ENCODE results near the gene GAB2. TPM values are rescaled to one million over a fixed set of nuclear protein-coding genes. Genes with fewer than 3 reads are reported as not detected.

Gene GAB2
- total RNA-seq, 1 donor from 2014 or later = 10.4 TPM

DNA sequence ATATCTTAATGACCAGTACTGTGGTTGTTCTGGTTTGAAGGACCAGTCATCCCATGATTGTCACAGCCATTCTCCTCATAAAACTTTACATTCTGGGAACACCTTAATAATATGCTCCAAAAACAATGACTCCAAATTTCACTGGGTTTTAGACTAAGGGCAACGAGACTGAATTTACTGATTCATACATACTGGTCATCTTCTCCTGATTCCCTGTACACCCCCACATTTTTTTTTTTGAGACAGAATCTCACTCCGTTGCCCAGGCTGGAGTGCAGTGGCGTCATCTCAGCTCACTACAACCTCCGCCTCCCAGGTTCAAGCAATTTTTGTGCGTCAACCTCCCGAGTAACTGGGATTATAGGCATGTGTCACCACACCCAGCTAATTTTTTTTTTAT, 78.9 kb downstream of the GAB2 start:
- H3K9me3 ChIP-seq (ENCODE audit: control insufficient read depth in 3 of 3, low read length in 3 of 3) = peaks cover 0 to 3% (median 0%) of the 10 kb centered on the region in 3 donors
- H3K36me3 ChIP-seq (ENCODE audit: control insufficient read depth in 3 of 3, insufficient read depth in 3 of 3, low read length in 3 of 3) = no peaks in the 10 kb centered on the region
- no peaks in the 10 kb centered on the region for H3K4me1 ChIP-seq (ENCODE audit: control insufficient read depth in 3 of 3, insufficient read depth in 3 of 3, low read length in 3 of 3)
- H3K27me3 ChIP-seq (ENCODE audit: control insufficient read depth in 3 of 3, insufficient read depth in 3 of 3, low read length in 3 of 3) = no peaks in the 10 kb centered on the region
- no peak overlapping the region for H3K9ac ChIP-seq (ENCODE audit: low read depth in 1 of 3, low read length in 3 of 3)
- H3K4me3 ChIP-seq (ENCODE audit: low read length in 3 of 3) = no peak overlapping the region
- no peak overlapping the region for H3K27ac ChIP-seq (ENCODE audit: low read depth, low read length)

DNA sequence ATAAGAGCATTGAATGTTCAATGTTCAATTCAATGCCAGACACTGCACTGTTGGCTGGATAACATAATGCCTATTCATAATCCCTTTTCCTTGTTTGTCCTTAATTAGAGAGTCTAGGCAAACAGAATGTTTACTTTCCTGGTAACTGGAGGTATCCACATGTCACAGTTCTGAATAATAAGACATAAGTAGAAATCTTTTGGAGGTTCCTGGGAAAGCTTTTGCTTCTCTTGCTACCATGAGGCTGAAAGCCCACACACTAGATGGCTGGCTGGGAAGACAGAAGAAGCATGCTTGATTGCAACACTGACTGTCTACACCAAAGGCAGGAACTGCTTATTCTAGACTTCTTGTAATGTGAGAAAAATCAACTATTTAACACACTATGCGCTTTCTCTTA, 79.5 kb downstream of the GAB2 start:
- H3K27ac ChIP-seq (ENCODE audit: low read depth, low read length) = no peak overlapping the region
- no peaks in the 10 kb centered on the region for H3K4me1 ChIP-seq (ENCODE audit: control insufficient read depth in 3 of 3, insufficient read depth in 3 of 3, low read length in 3 of 3)
- H3K9ac ChIP-seq (ENCODE audit: low read depth in 1 of 3, low read length in 3 of 3) = no peak overlapping the region
- H3K36me3 ChIP-seq (ENCODE audit: control insufficient read depth in 3 of 3, insufficient read depth in 3 of 3, low read length in 3 of 3) = no peaks in the 10 kb centered on the region
- H3K4me3 ChIP-seq (ENCODE audit: low read length in 3 of 3) = no peak overlapping the region
- no peaks in the 10 kb centered on the region for H3K27me3 ChIP-seq (ENCODE audit: control insufficient read depth in 3 of 3, insufficient read depth in 3 of 3, low read length in 3 of 3)
- peaks cover 0 to 3% (median 0%) of the 10 kb centered on the region in 3 donors for H3K9me3 ChIP-seq (ENCODE audit: control insufficient read depth in 3 of 3, low read length in 3 of 3)

DNA sequence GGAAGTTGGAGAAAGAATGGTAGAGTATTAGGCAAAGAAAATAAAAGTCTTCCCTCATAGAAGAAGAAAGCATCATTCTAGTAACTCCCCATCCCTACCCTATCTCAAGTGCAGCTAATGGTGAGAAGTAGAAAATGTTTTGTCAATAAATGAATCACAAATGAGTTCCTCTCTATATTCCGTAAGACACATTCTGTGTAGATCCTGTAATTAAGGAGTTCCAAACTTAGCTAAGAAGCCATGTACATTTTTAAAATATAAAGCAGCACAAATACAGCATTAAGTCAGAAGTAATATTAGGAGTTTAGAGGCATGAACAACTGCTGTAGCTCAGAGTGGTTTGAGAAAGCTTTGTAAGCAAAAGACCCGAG, 80.1 kb downstream of the GAB2 start:
- H3K27ac ChIP-seq (ENCODE audit: low read depth, low read length) = no peak overlapping the region
- H3K9ac ChIP-seq (ENCODE audit: low read depth in 1 of 3, low read length in 3 of 3) = no peak overlapping the region
- H3K36me3 ChIP-seq (ENCODE audit: control insufficient read depth in 3 of 3, insufficient read depth in 3 of 3, low read length in 3 of 3) = no peaks in the 10 kb centered on the region
- no peak overlapping the region for H3K4me3 ChIP-seq (ENCODE audit: low read length in 3 of 3)
- no peaks in the 10 kb centered on the region for H3K4me1 ChIP-seq (ENCODE audit: control insufficient read depth in 3 of 3, insufficient read depth in 3 of 3, low read length in 3 of 3)
- H3K27me3 ChIP-seq (ENCODE audit: control insufficient read depth in 3 of 3, insufficient read depth in 3 of 3, low read length in 3 of 3) = no peaks in the 10 kb centered on the region
- peaks cover 0 to 3% (median 0%) of the 10 kb centered on the region in 3 donors for H3K9me3 ChIP-seq (ENCODE audit: control insufficient read depth in 3 of 3, low read length in 3 of 3)

DNA sequence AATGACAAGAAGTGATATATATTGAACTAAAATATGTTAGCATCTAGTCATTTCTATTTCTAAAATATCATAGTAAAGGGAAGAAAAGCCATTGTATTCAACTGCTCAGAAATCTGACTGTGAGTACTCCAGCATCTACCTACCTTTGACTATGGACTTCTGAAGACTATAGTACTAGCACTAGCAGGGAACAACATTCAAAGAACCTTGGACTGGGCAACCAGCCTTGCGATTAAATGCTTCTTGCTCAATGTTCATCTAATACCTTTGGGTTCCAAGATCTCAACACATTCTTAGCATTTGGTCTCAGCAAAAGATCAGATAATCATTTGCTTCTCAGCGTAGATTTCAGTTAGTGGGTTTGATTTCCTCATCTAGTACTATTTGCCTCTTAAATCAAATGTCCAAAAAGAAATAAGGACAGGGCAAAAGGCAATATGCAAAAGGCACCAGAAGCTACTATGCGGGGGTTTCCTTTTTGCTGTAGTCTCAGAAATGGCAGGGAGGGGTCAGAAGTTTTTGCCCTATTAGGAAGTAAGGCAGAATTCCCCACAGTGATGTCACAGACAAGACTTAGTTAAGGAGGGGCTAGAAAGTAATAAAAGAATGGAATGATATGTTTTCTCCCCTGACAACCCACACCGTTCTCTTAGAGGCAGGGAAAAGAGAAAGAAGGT, 80.6 kb downstream of the GAB2 start:
- Histone ChIP-seq H3K36me3 (ENCODE audit: control insufficient read depth in 3 of 3, insufficient read depth in 3 of 3, low read length in 3 of 3) (no peaks in the 10 kb centered on the region), H3K9ac (ENCODE audit: low read depth in 1 of 3, low read length in 3 of 3) (no peak overlapping the region), H3K4me1 (ENCODE audit: control insufficient read depth in 3 of 3, insufficient read depth in 3 of 3, low read length in 3 of 3) (no peaks in the 10 kb centered on the region), H3K27me3 (ENCODE audit: control insufficient read depth in 3 of 3, insufficient read depth in 3 of 3, low read length in 3 of 3) (no peaks in the 10 kb centered on the region), H3K9me3 (ENCODE audit: control insufficient read depth in 3 of 3, low read length in 3 of 3) (peaks cover 0 to 3% (median 0%) of the 10 kb centered on the region in 3 donors), H3K27ac (ENCODE audit: low read depth, low read length) (no peak overlapping the region), H3K4me3 (ENCODE audit: low read length in 3 of 3) (no peak overlapping the region)

DNA sequence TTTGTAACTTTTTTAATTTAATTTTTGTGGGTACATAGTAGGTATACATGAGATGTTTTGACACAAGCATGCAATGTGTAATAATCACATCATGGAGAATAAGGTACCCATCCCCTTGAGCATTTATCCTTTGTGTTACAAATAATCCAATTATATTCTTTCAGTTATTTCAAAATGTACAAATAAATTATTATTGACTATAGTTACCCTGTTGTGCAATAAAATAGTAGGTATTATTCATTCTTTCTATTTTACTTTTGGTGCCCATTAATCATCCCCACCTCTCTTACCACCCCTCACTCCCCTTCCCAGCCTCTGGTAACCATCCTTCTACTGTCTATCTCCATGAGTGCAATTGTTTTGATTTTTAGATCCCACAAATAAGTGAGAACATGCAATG, 83.5 kb downstream of the GAB2 start:
- Histone ChIP-seq H3K4me1 (ENCODE audit: control insufficient read depth in 3 of 3, insufficient read depth in 3 of 3, low read length in 3 of 3) (no peaks in the 10 kb centered on the region), H3K27ac (ENCODE audit: low read depth, low read length) (no peak overlapping the region), H3K9me3 (ENCODE audit: control insufficient read depth in 3 of 3, low read length in 3 of 3) (peaks cover 0 to 3% (median 0%) of the 10 kb centered on the region in 3 donors), H3K4me3 (ENCODE audit: low read length in 3 of 3) (no peak overlapping the region), H3K27me3 (ENCODE audit: control insufficient read depth in 3 of 3, insufficient read depth in 3 of 3, low read length in 3 of 3) (no peaks in the 10 kb centered on the region), H3K9ac (ENCODE audit: low read depth in 1 of 3, low read length in 3 of 3) (no peak overlapping the region), H3K36me3 (ENCODE audit: control insufficient read depth in 3 of 3, insufficient read depth in 3 of 3, low read length in 3 of 3) (no peaks in the 10 kb centered on the region)

DNA sequence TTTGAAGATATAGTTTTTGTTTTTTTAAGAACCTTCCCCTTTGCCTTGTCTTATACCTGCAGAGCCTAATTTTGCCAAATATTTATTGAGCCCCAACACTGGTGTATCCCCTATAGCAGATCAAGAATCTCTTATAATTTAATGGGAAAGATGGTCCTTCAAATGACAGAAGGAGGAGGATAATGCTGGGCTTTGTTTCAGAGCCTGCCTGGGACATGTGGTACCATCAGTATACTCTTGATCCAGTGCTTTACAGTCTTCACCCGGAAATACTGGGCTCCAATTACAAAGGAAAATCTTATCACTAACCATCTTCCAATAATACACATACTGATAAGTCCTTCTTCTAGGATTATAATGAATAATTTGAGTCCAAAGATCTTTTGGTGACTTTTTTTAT, 84.7 kb downstream of the GAB2 start:
- no peak overlapping the region for H3K27ac ChIP-seq (ENCODE audit: low read depth, low read length)
- no peaks in the 10 kb centered on the region for H3K4me1 ChIP-seq (ENCODE audit: control insufficient read depth in 3 of 3, insufficient read depth in 3 of 3, low read length in 3 of 3)

DNA sequence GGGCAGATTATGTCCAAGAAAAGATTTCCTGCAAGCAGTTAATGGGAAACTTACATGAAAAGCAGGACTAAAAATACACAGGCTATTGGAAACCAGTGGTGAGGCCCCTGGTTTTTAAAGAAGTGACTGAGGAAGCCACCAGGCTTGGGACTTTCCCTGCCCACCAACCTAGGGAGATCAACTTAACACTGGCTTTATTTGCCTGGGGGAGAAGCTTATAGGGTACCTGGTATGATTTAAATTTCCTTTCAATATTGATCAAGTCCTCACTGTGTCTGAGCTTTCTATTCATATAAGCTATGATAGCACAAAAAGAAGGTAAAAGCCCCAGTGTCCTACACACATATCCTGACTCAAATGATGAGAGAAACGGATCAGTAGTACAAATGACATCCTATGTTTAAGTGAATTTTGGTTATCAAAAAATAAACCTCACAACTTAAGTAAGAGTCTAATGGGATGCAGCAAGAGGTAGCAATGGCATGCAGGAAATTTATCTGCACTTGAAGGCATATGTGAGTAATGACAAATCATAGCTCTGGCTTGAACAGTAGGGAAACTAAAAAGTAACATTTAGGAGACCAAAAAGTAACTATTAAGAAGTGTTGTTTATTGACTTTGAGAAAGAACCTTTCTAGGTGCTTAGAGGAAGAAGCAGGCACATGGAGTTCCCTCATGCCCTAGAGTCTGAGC, 85.3 kb downstream of the GAB2 start:
- H3K27me3 ChIP-seq (ENCODE audit: control insufficient read depth in 3 of 3, insufficient read depth in 3 of 3, low read length in 3 of 3) = no peaks in the 10 kb centered on the region
- no peak overlapping the region for H3K4me3 ChIP-seq (ENCODE audit: low read length in 3 of 3)
- no peak overlapping the region for H3K9ac ChIP-seq (ENCODE audit: low read depth in 1 of 3, low read length in 3 of 3)
- no peaks in the 10 kb centered on the region for H3K4me1 ChIP-seq (ENCODE audit: control insufficient read depth in 3 of 3, insufficient read depth in 3 of 3, low read length in 3 of 3)
- H3K36me3 ChIP-seq (ENCODE audit: control insufficient read depth in 3 of 3, insufficient read depth in 3 of 3, low read length in 3 of 3) = no peaks in the 10 kb centered on the region
- H3K27ac ChIP-seq (ENCODE audit: low read depth, low read length) = no peak overlapping the region
- H3K9me3 ChIP-seq (ENCODE audit: control insufficient read depth in 3 of 3, low read length in 3 of 3) = peaks cover 0 to 3% (median 0%) of the 10 kb centered on the region in 3 donors

More for the DNA sequence above, 84.7 kb downstream of the GAB2 start:
- no peaks in the 10 kb centered on the region for H3K36me3 ChIP-seq (ENCODE audit: control insufficient read depth in 3 of 3, insufficient read depth in 3 of 3, low read length in 3 of 3)
- no peaks in the 10 kb centered on the region for H3K27me3 ChIP-seq (ENCODE audit: control insufficient read depth in 3 of 3, insufficient read depth in 3 of 3, low read length in 3 of 3)
- no peak overlapping the region for H3K4me3 ChIP-seq (ENCODE audit: low read length in 3 of 3)
- peaks cover 0 to 3% (median 0%) of the 10 kb centered on the region in 3 donors for H3K9me3 ChIP-seq (ENCODE audit: control insufficient read depth in 3 of 3, low read length in 3 of 3)
- H3K9ac ChIP-seq (ENCODE audit: low read depth in 1 of 3, low read length in 3 of 3) = no peak overlapping the region

DNA sequence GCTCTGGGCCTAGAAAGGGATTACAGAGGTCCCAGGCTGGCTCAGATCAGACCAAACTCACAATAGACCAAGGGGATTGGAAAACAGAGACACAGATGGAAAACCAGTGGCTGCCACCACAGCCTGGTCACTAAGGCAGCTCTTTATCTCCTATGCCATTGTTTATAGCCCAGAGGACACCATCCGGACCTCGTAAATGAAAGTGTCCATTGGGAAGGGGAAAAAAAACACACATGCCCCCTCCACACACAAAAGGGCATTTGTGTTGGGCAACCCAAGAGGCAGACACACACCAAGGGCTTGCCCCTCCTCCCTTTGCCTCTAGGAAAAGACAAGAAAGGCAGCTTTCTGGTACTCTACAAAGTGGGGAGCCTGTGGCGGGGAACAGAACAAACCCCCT, 85.9 kb downstream of the GAB2 start:
- Histone ChIP-seq H3K27ac (ENCODE audit: low read depth, low read length) (no peak overlapping the region), H3K9ac (ENCODE audit: low read depth in 1 of 3, low read length in 3 of 3) (no peak overlapping the region), H3K27me3 (ENCODE audit: control insufficient read depth in 3 of 3, insufficient read depth in 3 of 3, low read length in 3 of 3) (no peaks in the 10 kb centered on the region), H3K4me1 (ENCODE audit: control insufficient read depth in 3 of 3, insufficient read depth in 3 of 3, low read length in 3 of 3) (no peaks in the 10 kb centered on the region), H3K36me3 (ENCODE audit: control insufficient read depth in 3 of 3, insufficient read depth in 3 of 3, low read length in 3 of 3) (no peaks in the 10 kb centered on the region), H3K9me3 (ENCODE audit: control insufficient read depth in 3 of 3, low read length in 3 of 3) (peaks cover 0 to 3% (median 0%) of the 10 kb centered on the region in 3 donors), H3K4me3 (ENCODE audit: low read length in 3 of 3) (no peak overlapping the region)

DNA sequence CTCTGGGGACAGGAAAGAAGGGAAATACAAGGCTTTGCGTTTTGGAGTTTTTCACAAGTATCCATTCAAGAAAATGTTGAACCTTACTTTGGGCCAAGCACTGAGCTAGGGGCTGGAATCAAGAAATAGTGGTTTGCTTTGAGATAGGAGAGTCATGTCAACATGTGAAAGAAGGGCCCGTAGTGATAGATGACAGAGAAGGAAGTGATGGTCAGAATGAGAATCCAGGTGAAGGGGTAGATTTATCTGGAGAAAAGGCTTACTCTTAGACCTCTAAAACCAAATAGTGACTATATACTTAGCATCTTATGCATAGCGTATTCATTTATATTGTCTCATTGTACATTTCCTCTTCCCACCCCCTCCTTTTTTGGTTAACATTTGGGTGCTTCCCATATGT, 87.3 kb downstream of the GAB2 start:
- Histone ChIP-seq H3K36me3 (ENCODE audit: control insufficient read depth in 3 of 3, insufficient read depth in 3 of 3, low read length in 3 of 3) (no peaks in the 10 kb centered on the region), H3K4me1 (ENCODE audit: control insufficient read depth in 3 of 3, insufficient read depth in 3 of 3, low read length in 3 of 3) (no peaks in the 10 kb centered on the region), H3K27ac (ENCODE audit: low read depth, low read length) (no peak overlapping the region), H3K4me3 (ENCODE audit: low read length in 3 of 3) (no peak overlapping the region), H3K27me3 (ENCODE audit: control insufficient read depth in 3 of 3, insufficient read depth in 3 of 3, low read length in 3 of 3) (no peaks in the 10 kb centered on the region), H3K9me3 (ENCODE audit: control insufficient read depth in 3 of 3, low read length in 3 of 3) (peaks cover 0 to 1% (median 0%) of the 10 kb centered on the region in 3 donors), H3K9ac (ENCODE audit: low read depth in 1 of 3, low read length in 3 of 3) (no peak overlapping the region)

DNA sequence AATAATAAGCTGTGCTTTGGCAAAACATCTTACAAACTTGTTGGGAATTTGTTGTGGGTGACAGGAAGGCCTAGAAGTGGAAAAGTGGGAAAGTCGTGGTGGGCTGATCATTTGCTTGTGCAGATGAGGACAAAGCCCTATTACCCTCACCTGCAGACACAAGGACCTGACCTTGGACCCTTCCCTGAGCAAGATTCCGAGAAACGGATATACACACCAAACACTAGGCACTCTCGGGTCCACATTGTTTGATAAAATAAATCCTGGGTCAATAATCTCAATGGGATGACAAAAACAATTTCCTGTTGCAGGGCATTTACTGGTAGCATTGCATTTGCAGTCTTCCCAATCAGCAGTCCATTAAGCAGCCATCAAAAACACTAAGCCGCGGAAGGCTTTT, 89.7 kb downstream of the GAB2 start:
- no peaks in the 10 kb centered on the region for H3K9me3 ChIP-seq (ENCODE audit: control insufficient read depth in 3 of 3, low read length in 3 of 3)
- no peak overlapping the region for H3K4me3 ChIP-seq (ENCODE audit: low read length in 3 of 3)
- no peaks in the 10 kb centered on the region for H3K36me3 ChIP-seq (ENCODE audit: control insufficient read depth in 3 of 3, insufficient read depth in 3 of 3, low read length in 3 of 3)
- H3K27ac ChIP-seq (ENCODE audit: low read depth, low read length) = no peak overlapping the region
- H3K4me1 ChIP-seq (ENCODE audit: control insufficient read depth in 3 of 3, insufficient read depth in 3 of 3, low read length in 3 of 3) = no peaks in the 10 kb centered on the region
- no peaks in the 10 kb centered on the region for H3K27me3 ChIP-seq (ENCODE audit: control insufficient read depth in 3 of 3, insufficient read depth in 3 of 3, low read length in 3 of 3)
- H3K9ac ChIP-seq (ENCODE audit: low read depth in 1 of 3, low read length in 3 of 3) = no peak overlapping the region
